Stimulated activated CD8-positive, alpha-beta memory T cell treated with anti-CD3 and anti-CD28 coated beads, Interleukin-15, amount 100 ng/mL, for 24 hours (primary cell): ENCODE data around the gene CELSR1.
"Not testable (repeated sequence)": the region's sequence is repeated elsewhere in the genome, so short reads cannot be mapped to it uniquely, and the experiment has no call there.

Experiments
- DNase-seq: peaks from one replicate; pipeline ENCODE4 v3.0.0-alpha.2; 2020; ENCODE audit warnings: low read depth

Gene CELSR1

DNA sequence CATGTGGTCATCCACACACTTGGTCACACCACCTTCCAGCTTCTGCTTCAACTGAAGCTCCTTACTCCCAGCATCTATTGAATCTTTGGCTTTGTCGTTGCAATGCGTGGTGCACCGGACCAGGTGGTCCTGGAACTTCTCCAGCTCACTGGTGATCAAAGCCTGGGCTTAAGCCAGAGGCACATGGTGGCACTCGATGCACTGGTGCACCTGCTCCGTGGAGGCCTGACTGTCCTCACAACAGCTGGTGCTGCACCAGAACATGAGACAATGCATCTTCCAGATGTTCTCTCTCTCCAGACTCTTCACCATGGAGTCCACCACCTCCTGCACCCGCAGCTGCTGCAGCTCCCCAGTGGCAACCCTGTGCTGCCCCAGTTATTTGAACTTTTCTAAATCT is 56.0 kb downstream of the CELSR1 start:
- DNase-seq = no peak

DNA sequence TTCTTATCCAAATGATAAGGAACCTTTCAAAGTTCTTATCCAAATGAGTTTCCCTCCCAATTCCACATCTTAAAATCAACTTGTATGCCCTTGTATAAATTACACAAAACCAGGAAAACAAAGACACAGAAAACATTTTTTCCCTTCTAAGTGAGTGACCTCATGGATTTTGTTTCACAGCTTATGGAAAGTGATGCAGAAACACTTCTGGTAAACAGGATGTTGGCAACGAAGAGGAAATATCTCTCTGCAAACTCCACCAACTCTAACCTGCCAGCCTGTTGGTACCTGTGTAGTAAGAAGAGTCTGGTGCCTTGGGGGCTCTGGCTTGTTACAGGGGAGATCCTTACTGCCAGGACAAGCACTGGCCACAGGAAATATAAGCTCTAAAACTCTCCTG is 57.0 kb downstream of the CELSR1 start:
- no peak for DNase-seq

DNA sequence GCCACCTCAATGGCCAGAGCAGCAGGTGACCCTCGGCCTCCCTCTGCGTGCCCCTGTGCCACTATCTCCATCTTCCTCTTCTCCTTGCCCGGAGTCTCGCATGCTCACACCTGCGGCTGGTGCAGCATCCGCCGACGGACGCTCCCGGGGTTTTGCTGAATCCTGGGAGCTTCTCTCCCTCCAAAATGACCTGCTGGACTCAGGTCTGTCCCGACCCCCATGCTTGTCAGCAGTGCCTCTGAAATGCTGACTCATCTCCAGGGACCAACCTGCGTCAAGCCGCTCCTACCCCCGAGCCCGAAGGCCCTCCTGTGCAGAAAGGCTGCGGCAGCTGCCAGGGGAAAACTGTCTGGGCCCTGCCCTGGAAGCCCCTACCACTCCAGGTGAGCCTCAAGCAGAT is 58.4 kb downstream of the CELSR1 start:
- DNase-seq = no peak

DNA sequence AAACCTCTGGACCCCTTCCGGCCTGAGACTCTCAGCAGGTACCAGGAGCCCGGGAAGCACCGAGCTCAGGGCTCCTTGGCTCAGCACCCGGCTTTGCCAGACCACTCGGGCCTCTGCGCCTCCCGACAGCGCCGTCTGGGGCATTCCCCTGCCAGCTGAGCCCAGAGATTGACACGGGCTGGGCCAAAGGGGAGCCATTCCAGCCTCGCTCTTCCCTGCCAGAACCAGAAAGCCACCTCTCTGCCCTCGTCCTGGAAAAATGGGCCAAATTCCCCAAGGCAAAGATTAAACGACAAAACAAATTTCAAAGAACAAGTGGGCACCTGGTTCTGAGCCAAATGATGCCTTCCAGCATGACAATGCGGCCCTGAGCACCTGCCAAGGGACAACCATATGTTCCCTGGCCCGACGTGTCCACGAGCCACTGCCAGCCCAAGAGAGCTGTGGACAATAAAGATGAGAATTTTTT is 59.3 kb downstream of the CELSR1 start:
- DNase-seq = no peak

DNA sequence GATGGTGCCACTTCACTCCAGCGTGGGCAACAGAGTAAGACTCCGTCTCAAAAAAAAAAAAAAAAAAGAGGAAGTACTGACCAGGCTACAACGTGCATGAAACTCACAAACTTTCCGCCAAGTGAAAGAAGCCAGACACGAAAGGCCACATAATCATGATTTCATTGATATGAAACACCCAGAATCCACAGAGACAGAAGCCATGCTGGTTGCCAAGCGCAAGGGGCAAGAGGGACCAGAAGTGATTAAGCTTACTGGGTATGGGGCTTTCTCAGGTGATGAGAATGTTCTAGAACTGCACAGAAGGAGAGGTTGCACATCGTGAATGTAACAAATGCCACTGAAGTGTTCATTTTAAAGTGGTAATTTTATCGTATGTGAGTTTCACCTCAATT is 60.9 kb downstream of the CELSR1 start:
- DNase-seq = no peak

DNA sequence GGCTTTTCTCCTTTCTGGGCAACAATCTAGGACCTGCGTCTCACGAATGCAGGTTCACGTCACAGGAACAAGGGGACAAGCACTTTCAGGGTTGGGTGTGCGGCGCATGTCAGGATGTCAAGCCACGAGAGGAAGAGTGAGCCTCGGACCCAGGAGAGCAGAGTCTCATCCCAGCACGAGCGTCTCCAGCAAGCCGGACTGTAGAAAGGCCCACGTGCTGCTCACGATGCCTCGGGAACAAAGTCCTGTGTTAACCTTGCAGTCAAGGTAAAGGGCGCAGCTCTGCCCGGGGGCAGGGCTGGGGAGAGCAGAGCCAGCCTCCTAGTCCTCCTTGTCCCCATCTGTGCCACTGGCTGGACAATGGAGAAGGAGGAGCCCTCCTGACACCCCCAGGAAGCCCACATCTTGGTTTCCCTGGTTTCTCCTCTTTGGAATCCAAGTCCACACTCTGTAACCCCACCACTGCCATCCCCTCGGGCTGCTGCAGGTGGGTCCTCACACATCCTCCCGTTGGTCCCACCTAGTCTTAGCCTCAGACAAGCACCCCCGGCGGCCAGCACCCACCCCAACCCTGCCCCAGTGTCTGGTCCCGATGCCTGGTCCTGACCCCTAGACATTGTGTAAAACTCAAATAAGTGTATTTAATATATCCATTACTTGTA is 63.4 kb downstream of the CELSR1 start:
- DNase-seq = no peak

DNA sequence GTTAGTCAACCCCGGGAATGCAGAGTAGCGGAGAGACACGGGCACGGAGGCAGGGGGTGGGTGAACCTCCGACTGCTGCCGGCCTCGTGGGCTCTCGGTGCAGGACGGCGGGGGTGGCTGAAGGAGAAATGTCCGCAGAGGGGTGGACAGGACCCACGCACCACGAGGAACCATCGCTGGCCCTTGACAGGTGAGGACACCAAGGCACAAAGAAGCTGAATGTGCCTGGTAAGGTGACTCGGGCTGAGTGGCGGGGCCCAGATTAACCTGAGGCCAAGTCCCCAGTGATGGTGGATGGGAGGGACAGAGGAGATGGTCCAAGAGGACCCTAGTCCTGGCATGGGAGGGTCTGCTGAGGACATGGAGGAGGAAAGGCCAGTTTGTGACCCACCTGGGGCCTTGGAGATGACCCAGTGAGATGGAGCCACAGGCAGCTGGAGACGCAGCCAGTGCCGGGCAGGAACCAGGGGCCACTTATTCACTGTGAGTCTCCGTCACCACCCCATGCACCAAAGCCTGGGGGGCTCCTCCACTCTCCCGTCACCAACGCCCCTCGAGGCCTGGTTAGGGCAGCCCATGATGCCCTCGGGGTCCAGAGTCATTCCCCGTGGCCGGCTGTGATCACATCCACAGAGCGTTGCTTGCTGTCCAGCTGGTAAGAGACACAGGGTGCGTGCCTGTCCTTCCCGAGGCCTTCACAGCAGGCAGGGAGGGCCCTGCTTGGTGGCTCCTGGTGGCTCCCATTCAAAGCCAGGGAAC is 64.2 kb downstream of the CELSR1 start:
- no peak for DNase-seq

DNA sequence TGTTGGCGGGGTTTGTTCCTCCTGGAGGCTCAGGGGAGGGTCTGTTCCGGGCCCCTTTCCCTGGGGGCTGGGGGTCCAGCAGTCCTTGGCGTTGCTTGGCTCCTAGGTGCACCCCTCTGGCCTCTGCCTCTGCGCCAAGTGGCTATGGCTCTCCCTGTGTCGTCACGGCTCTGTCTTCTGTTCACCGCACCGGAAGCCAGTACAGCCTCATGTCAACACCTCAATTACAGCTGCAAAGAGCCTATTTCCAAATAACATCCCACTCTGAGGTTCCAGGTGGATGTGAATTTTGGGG is 64.8 kb downstream of the CELSR1 start:
- no peak for DNase-seq

DNA sequence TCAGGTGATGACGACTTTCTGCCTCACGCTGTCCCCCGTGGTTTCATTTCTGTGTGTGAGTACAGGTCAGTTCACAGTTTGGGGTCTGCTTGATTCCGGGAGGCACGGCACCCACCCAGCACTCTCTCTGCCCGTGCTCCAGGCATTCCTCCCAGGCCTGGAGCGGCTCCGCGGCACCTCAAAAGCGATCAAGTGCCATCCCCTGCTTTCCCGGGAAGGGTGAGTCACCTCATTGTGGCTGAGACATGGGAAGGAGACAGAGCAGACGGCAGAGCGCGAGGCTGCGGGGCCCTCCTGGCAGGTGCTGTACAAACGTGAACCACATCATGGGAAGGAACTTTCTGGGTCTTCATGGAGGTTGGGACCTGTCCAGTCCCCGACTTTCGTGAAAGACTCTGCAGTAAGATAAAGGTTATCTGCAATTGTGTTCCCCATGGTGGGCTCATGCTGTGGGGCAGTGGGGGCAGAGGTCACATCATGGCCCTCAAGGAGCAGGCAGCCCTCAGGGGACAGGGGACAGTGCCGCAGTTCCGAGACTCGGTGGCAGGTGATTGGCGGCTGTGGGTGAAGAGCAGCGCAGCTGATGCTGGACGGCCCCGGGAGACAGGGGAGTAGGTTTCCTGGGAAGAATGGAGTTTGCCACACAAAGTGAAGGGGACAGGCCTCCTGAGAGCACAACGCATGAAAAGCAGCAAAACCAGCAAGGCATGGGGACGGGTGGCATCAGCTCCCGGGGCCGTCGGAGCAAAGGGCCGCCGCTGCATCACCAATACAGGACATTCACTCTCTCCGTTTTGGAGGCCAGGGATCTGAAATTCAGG is 65.3 kb downstream of the CELSR1 start:
- DNase-seq = no peak

DNA sequence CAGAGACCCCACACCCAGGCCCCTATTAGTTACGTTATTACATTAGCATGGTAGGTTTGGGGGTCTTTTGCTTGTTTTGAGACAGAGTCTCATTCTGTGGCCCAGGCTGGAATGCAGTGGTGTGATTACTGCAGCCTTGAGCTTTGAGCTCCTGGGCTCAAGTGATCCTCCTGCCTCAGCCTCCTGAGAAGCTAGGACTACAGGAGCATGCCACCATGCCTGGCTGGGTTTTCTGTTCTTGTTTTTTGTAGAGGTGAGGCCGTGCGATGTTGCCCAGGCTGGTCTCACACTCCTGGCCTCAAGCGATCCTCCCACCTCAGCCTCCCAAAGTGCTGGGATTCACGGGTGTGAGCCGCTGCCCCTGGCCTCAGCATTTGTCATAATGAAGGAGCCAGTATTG is 66.1 kb downstream of the CELSR1 start:
- DNase-seq = not testable (repeated sequence)

DNA sequence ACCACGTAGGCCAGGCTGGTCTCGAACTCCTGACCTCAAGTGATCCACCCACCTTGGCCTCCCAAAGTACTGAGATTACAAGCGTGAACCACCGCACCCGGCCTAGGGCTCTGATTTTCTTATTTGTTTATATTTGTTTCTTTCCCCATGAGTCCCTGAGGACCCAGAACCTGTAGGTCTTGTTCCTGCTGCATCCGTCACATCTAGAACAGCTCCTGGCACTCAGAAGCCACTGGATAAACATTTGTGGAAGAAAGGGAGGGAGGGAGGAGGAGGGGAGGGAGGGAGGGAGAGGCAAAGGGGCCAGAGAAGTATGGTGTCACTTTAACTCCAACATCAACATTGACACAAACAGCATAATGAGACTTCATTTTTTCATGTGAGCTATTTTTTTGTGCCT is 67.7 kb downstream of the CELSR1 start:
- no peak for DNase-seq

DNA sequence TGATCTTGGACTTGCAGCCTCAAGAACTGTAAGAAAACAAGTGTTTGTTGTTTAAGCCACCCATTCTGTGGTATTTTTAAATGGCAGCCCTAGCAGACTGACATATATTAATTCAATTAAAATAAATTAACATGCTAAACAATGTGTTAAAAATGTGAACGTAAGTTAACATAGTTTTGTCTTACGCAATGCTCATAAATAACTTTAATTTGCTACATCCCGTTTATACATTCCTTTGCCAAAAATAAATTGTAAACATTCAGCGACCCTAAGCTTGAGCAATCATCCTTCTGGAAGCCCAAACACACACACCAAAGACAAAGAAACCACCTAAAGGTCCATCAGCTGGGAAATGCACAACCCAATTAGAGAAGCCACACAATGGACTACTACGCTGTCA is 70.4 kb downstream of the CELSR1 start:
- no peak for DNase-seq

DNA sequence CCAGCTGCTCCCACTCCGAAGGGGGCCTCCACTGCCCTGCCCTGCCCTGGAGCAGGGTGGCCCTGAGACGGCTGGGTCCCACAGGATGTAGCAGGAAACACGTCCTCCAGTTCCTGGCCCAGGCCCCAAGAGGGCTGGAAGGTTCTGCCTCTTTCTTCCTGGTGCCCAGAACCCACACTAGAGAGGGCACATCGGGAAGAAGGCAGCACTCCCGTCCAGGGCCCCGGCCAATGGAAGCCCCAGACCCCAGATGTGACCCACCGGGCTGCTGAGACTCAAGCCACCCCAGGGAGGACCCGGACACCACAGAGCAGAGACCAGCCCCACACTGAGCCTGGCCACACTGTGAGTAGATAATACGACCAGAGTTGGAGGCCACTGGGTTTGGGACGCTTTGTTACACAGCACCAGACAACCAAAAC is 71.2 kb downstream of the CELSR1 start:
- DNase-seq = no peak

DNA sequence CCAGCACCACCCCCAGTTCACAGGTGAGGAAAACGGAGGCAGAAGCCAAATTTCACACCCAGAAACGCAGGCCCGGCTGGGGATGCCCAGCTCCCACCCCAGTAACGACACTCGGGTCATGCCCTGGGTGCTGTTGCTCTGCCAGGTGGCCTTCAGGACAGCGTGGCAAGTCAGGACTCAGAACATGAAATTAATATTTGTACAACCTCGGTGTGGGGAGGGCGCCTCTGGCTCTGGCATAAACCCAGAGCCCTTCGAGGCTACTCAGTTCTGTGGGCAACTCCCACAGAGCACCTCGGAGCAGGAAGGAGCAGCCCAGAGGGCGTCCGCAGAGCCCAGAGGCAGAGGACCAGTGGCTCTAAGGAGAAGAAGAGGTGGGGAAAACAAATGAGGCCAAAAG is 71.6 kb downstream of the CELSR1 start:
- no peak for DNase-seq

DNA sequence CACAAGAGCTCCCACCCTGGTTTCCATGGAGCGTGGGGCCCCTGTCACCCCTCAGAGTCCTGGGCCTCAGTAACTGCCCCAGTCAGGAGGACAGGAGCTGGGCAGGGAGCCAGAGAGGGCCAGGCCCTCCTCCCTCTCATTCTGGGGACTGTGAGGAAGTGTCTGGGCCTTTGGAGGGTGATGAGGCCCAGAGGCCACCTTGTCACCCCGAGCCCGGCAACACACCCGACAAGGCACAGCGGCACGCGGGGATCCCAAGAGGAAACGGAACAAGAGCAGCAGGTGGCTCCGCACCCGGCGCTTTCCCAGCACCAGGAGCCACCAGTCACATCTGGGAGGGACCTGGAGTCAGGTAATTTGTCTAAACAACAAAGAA is 72.1 kb downstream of the CELSR1 start:
- no peak for DNase-seq

DNA sequence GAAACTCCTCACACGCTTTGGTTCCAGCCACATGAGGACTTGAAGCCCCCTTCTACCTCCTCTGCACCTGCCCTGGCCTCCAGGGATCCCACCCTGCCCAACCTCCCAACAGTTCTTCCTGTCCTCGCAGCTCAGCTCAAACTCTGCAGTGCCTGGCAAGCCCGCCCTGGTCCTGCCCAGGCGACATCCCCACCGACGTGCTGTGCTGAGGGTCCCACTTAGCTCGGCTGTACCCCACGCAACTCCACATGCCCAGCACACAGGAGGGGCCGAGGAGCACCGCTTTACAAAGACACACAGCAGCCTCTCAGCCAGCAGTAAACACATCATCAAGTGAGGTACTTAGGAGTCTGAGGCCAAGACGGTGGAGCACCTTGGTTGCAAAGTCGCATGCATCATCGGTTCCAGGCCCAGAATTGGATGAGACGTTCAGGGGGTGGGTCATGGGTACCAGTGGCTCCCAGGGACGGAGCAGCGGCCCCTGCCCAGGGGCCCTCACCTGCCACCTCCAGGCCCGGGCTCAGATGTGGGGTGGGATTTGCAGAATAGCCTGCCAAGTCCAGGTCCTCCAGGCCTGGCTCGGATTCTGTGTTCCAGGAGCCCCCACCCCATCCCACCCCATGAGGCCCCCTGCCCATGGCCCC is 72.6 kb downstream of the CELSR1 start:
- DNase-seq = no peak

DNA sequence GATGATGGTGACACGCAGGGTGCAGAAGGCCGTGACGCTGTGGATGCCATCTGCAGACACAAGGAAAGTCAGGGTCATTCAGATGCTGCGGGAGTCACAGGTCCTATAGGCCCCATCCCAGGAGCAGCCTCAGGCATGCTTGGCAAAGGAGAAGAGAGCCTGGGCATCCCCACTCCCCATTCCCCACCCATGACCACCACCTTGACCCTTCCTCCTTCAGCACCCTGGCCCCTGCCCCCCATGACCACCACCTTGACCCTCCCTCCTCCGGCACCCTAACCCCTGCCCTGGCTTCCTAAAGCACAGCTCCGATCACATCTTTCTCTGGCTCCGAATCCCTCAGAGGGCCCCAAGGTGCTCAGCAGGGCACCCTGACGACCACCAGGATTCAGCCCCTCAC is 73.1 kb downstream of the CELSR1 start:
- no peak for DNase-seq

DNA sequence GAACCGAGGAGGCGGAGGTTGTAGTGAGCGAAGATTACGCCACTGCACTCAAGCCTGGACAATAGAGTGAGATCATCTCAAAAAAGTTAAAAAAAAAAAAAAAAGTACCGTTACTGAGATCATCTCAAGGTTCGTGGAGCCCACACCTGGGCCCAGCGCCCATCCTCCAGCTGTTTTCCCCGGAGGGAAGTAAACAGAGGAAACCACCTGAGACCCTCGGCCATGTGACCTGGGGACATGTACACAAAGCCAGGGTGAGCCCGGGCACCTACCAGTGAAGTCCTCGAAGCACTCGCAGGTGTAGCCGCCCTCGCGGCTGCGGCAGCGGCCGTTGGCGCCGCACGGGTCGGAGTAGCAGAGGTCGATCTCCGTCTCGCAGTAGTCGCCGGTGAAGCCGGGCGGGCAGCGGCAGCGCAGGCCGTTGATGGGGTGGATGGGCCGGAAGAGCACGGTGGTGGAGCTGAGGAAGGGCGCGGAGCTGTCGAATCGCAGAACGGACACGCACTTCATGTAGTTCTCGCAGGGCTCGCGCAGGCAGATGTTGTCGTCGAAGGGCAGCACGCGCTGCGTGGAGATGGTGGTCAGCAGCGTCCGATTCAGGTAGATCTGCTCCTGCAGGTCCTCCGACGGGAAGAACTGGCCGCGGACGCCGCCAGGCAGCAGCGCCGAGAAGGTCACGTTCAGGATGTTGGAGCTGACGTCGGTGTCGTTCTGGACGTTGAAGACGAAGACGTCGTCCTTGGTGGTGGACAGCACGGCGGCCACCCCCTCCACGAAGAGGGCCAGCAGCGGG is 73.8 kb downstream of the CELSR1 start:
- no peak for DNase-seq

DNA sequence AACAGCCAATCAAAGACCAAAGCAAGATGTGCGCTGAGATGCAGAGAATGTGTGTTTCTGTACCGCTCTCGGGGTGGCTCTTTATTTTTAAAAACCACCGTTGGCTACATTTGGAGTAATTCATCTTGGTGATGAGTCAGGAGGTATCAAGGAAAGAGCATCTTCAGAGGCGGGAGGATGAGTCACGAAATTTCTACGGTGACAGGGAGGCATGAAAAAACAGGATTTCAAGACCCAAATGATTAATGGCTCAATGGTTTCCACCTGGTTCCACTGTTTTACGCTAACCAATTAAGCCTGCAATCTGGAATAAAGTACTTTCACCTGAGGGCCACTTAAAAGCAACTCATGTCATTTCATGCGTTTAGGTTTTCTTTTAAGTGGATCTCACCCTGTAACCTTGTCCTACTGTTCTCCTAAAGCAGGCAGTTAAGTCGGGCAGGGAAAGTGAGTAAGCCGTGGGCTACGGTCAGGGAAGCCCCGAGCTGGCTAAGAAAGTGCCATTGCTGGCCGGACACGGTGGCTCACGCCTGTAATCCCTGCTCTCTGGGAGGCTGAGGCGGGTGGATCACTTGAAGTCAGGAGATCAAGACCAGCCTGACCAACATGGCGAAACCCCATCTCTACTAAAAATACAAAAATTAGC is 74.6 kb downstream of the CELSR1 start:
- DNase-seq = no peak

DNA sequence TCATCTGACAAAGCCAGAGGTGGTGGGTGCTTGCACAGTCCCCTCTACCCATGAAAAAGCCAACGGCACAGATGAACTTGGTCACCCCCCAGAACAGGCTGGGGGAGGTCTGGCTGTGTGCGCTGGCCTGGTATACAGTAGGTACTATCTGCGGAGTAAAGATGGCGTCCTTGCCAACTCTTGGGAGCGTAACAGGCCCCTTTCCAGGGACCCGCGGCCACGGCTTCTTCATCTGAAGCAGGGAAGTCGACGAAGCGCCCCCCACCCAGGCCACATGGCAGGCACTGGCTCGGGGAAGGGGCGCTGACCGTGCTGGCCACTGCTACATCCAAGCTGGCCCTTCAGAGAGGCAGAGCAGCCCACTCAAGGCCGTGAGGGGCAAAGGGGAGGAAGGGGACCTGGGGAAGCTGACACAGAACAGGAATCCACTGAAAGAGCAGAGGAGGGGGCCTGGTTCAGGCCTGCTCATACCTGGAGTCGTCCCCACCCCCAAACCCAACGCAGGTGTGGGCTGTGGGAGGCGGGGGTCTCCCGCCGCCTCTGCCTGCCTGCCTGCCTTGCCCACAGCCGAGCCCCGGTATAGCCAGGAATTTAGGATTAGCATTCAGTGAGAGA is 75.7 kb downstream of the CELSR1 start:
- DNase-seq = no peak

DNA sequence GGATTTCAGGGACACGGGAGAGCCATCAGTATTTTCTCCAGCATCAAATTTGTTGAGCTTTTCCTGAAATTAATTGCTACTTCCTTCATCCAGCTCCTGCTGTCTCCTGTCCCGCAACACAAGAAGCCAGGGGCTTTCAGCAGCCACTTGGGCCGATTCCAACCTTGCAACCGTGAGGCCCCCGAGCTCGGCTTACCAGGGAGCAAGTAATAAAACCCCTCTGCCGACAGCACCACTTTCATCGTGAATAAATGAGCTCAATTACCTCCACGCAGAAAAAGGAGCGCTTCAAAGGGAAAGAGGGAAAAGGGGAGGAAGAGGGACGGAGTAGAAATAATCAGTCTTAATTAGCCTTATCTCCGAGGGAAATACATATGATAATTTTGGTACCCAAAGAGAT is 76.6 kb downstream of the CELSR1 start:
- no peak for DNase-seq
